GM23248 (cell line): ENCODE data around the gene CRB1. TPM values are rescaled to one million over a fixed set of nuclear protein-coding genes. Genes with fewer than 3 reads are reported as not detected.

ENCODE experiments used
- DNase-seq: peaks from one replicate; pipeline ENCODE4 v3.0.0-alpha.2; 2015
- H2AFZ ChIP-seq: fragments of 200-600 bp; sonication (generic); 2 replicates; pipeline ENCODE4 v1.6.1; 2016; ENCODE audit warnings: antibody characterized with exemption
- H3F3A ChIP-seq: fragments of 200-600 bp; sonication (generic); 2 replicates; pipeline ENCODE4 v1.6.1; 2016; ENCODE audit warnings: mild to moderate bottlenecking, antibody characterized with exemption, mixed run types; ENCODE audit not compliant: insufficient read depth
- H3K27ac ChIP-seq: fragments of 200-600 bp; sonication (generic); 2 replicates; pipeline ENCODE4 v1.5.1; 2016; ENCODE audit warnings: mild to moderate bottlenecking
- H3K27me3 ChIP-seq: fragments of 200-600 bp; sonication (generic); replicated peaks from 2 replicates; pipeline ENCODE4 v1.6.1; 2016; ENCODE audit warnings: mild to moderate bottlenecking; ENCODE audit not compliant: insufficient read depth
- H3K36me3 ChIP-seq: fragments of 200-600 bp; sonication (generic); 2 replicates; pipeline ENCODE4 v1.6.1; 2016; ENCODE audit warnings: low read depth, mild to moderate bottlenecking
- H3K4me1 ChIP-seq: fragments of 200-600 bp; sonication (generic); 2 replicates; pipeline ENCODE4 v1.6.1; 2016; ENCODE audit warnings: mild to moderate bottlenecking; ENCODE audit not compliant: insufficient read depth
- H3K4me2 ChIP-seq: fragments of 200-600 bp; sonication (generic); one replicate; pipeline ENCODE4 v1.6.1; 2016; ENCODE audit warnings: mild to moderate bottlenecking; ENCODE audit not compliant: unreplicated experiment
- H3K4me3 ChIP-seq: fragments of 200-600 bp; sonication (generic); 2 replicates; pipeline ENCODE4 v1.5.1; 2016; ENCODE audit warnings: mild to moderate bottlenecking
- H3K79me2 ChIP-seq: fragments of 200-600 bp; sonication (generic); 2 replicates; pipeline ENCODE4 v1.6.1; 2016; ENCODE audit warnings: mild to moderate bottlenecking; ENCODE audit not compliant: insufficient read depth
- H3K9ac ChIP-seq: fragments of 200-600 bp; sonication (generic); 2 replicates; pipeline ENCODE4 v1.6.1; 2016; ENCODE audit warnings: mild to moderate bottlenecking
- H3K9me2 ChIP-seq: fragments of 200-600 bp; sonication (generic); 2 replicates; pipeline ENCODE4 v1.6.1; 2016; ENCODE audit warnings: mixed run types, mild to moderate bottlenecking, moderate library complexity; ENCODE audit not compliant: insufficient read depth
- H3K9me3 ChIP-seq: fragments of 200-600 bp; sonication (generic); one replicate; pipeline ENCODE4 v1.6.1; 2017; ENCODE audit warnings: low read depth
- H4K20me1 ChIP-seq: fragments of 200-600 bp; sonication (generic); 2 replicates; pipeline ENCODE4 v1.6.0; 2016; ENCODE audit not compliant: insufficient read depth
- EZH2 ChIP-seq: fragments of 200-600 bp; sonication (generic); IDR thresholded peaks from 2 replicates; pipeline ENCODE4 v1.6.1; 2018; ENCODE audit warnings: antibody characterized with exemption, mild to moderate bottlenecking; ENCODE audit not compliant: insufficient read depth, poor library complexity, severe bottlenecking
- EZH2phosphoT487 ChIP-seq: fragments of 200-600 bp; sonication (generic); IDR thresholded peaks from 2 replicates; pipeline ENCODE4 v1.6.1; 2018; ENCODE audit warnings: antibody characterized with exemption, moderate library complexity, mild to moderate bottlenecking, low read depth; ENCODE audit not compliant: insufficient read depth
- WGBS, 2 experiments: methylation state at CpG; one replicate each; pipeline ENCODE4 v1.1.6; 2015 to 2017; ENCODE audit warnings: low lambda C conversion rate in 2 of 2, low coverage in 1 of 2; ENCODE audit errors: missing lambda C conversion rate in 2 of 2; 5-methylcytosine and 5-hydroxymethylcytosine counted together
- in situ Hi-C: fragments of 300-500 bp; cut with MboI; formaldehyde crosslinking; loops from 2 replicates; pipeline ENCODE4 v1.15.0; 2020
- polyA plus RNA-seq: library from polyadenylated mRNA; unstranded; fragments of >200 nt; fragmentation: Nextera tagmentation; extraction: Ambion mirVana; gene quantifications from 2 replicates; pipeline ENCODE4 v1.2.1, GENCODE V29; 2016
- total RNA-seq: library from RNA; depleted of rRNA; stranded (reverse); fragments of >200 nt; shearing (Covaris generic); gene quantifications from 2 replicates; pipeline ENCODE4 v1.2.3, GENCODE V29; 2014

Gene CRB1
- total and polyA plus RNA-seq, 2 experiments from 2014 or later: 0.11 TPM; not detected in 1

DNA sequence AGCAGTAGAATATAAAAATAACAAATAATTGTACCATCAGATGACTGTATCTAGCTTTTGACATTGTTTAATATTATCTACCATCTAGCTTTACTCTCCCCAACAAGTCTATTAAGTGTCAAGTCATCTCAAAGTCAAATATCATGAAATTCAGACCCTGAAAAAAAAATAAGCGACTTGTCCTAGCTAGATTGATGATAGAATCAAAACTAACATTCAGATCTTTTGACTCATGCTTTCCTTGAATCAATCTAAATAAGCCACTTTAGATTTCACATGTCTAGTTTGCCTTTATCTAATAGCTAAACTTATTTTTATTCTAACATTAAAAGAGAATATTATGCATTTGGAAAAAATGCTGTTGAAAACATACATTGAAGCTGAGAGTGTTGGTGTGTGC lies 35.4 kb downstream of the CRB1 start:
- Histone ChIP-seq H3K79me2 (no peaks in the 10 kb centered on the region), H3K9me3 (no peaks in the 10 kb centered on the region), H3K27ac (no peak overlapping the region), H3K4me2 (no peak overlapping the region), H3K4me3 (no peak overlapping the region), H4K20me1 (no peaks in the 10 kb centered on the region), H3K9me2 (no peaks in the 10 kb centered on the region), H3K27me3 (no peaks in the 10 kb centered on the region), H3F3A (no peaks in the 10 kb centered on the region), H3K36me3 (no peaks in the 10 kb centered on the region), H3K4me1 (0 out of 2 replicates have a peak, but pooled peaks cover 3% of the 10 kb centered on the region), H3K9ac (no peak overlapping the region), H2AFZ (no peak overlapping the region)
- DNase-seq: no peak
- TF ChIP-seq EZH2phosphoT487 (no peak), EZH2 (no peak)
- 86 to 94% methylated on average over 1 of the region's 1 CpG for WGBS, 2 experiments
- in situ Hi-C loops: no loop called here

DNA sequence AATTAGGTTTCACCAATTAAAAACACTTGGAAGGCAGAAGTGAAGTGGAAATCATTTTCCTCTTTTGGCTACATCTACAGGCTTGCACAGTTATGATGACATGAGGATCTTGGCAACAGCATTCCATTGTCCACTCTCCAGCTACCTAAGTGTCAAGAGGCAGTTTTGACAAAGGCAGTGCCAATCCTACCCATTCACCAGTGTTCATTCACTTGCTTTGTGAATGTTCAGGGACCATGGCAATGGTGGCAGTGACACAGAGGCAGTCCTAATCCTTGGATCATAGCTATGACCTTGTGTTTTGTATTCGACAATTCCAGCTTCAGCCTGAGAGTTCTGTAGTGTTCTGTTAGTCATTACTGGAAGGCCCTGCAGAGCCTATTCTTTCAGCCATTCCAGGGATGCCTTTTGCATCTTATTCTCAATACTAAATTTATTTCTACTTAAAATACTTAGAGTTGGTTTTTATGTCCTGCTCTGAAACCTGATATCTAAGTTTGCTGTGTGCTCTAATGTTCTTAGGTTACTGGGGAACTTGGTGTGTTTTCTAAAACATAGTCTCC lies 36.7 kb downstream of the CRB1 start:
- H3F3A ChIP-seq: no peaks in the 10 kb centered on the region
- no peak overlapping the region for H3K4me3 ChIP-seq
- H3K27me3 ChIP-seq: no peaks in the 10 kb centered on the region
- no peak for TF ChIP-seq EZH2phosphoT487
- TF ChIP-seq EZH2: no peak
- H3K9me2 ChIP-seq: no peaks in the 10 kb centered on the region
- no peaks in the 10 kb centered on the region for H3K79me2 ChIP-seq
- H3K9me3 ChIP-seq: no peaks in the 10 kb centered on the region
- peak; percentile 4 for DNase-seq
- H2AFZ ChIP-seq: no peak overlapping the region
- WGBS, 2 experiments: 47 to 85% methylated on average over 1 of the region's 1 CpG
- H3K4me2 ChIP-seq: no peak overlapping the region
- no peak overlapping the region for H3K9ac ChIP-seq
- H3K36me3 ChIP-seq: no peaks in the 10 kb centered on the region
- 0 out of 2 replicates have a peak, but pooled peaks cover 3% of the 10 kb centered on the region for H3K4me1 ChIP-seq
- no peak overlapping the region for H3K27ac ChIP-seq
- H4K20me1 ChIP-seq: no peaks in the 10 kb centered on the region
- in situ Hi-C loops: no loop called here

DNA sequence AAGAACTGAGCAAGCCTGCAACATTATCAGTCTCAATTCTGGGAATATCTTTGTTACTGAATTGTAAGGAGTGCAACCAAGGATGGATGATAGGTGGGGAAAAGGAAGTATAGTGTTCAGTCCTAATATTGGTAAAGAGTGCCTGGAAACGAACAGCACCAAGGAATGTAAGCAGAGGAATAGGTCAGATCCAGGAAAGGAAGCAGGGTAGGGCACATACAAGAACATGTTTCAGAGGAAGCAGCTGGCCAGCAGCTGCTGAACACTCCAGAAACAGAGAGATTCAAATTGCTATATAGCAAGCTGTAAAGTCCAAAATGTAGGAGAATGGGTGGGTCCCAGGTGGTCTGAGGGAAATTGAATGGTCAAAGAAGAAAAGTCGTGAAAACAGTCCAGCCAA lies 37.9 kb downstream of the CRB1 start:
- Histone ChIP-seq H3K4me2 (no peak overlapping the region), H3K9me3 (no peaks in the 10 kb centered on the region), H3K27me3 (no peaks in the 10 kb centered on the region), H3K9ac (no peak overlapping the region), H3F3A (no peaks in the 10 kb centered on the region), H3K9me2 (no peaks in the 10 kb centered on the region), H3K79me2 (no peaks in the 10 kb centered on the region), H3K36me3 (no peaks in the 10 kb centered on the region), H3K4me1 (0 out of 2 replicates have a peak, but pooled peaks cover 3% of the 10 kb centered on the region), H3K27ac (no peak overlapping the region), H3K4me3 (no peak overlapping the region), H2AFZ (no peak overlapping the region), H4K20me1 (no peaks in the 10 kb centered on the region)
- no peak for DNase-seq
- in situ Hi-C loops: no loop called here
- TF ChIP-seq EZH2phosphoT487: no peak
- TF ChIP-seq EZH2: no peak
- WGBS, 2 experiments: 23 to 38% methylated on average over 2 of the region's 2 CpGs

DNA sequence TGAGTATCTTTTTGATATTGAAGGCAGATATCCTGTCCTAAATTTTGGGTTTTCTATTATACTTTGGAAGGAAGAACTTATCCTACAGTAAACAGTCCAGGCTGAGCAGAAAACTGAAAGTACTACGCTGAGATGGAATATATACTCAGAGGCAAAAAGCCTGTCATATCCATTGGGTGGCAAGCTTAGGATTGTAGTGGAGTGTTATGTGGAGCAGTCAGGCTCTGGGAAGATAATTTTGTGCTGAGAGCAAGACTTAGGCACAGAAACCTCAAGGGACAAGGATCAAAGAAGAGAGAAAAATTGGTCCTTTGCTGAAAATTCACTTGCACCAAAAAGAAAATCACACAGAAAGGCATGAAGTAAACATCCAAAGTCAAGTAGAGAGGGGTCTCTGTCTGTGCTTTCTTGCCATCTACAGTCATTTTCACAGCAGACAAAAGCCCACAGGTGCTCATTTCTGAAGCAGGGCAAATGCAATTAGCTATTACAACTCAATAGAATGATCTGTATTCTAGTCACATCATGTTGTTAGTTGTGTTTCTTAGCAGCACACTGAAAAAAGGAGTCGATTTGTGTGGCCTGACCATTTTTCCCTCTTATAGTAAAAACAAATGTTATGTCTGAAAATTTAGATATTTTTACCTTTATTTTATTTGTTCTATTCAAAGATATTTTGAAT lies 38.5 kb downstream of the CRB1 start:
- DNase-seq: no peak
- Histone ChIP-seq H3K36me3 (no peaks in the 10 kb centered on the region), H3K4me1 (0 out of 2 replicates have a peak, but pooled peaks cover 3% of the 10 kb centered on the region), H4K20me1 (no peaks in the 10 kb centered on the region), H2AFZ (no peak overlapping the region), H3K9me2 (no peaks in the 10 kb centered on the region), H3K27ac (no peak overlapping the region), H3K9ac (no peak overlapping the region), H3K27me3 (no peaks in the 10 kb centered on the region), H3K4me3 (no peak overlapping the region), H3K79me2 (no peaks in the 10 kb centered on the region), H3K9me3 (no peaks in the 10 kb centered on the region), H3K4me2 (no peak overlapping the region), H3F3A (no peaks in the 10 kb centered on the region)
- in situ Hi-C loops: no loop called here
- TF ChIP-seq EZH2: no peak
- no peak for TF ChIP-seq EZH2phosphoT487
- WGBS, 2 experiments: 60 to 71% methylated on average over 2 of the region's 2 CpGs
